A673 (cell line): Measurements from ENCODE around the gene TMEM130. TPM values are rescaled to one million over a fixed set of nuclear protein-coding genes. Genes with fewer than 3 reads are reported as not detected.

Source experiments
- BruUV-seq: library from RNA; stranded (reverse); fragments of 400-500 nt; replicated peaks from 2 replicates; lab custom pipeline; 2021; lab: Mats Ljungman, UMichigan
- CTCF ChIA-PET: fragments of 300-600 bp; sonication (Branson Sonifier 250); formaldehyde crosslinking; loops from one replicate; lab custom pipeline; 2022; ENCODE audit warnings: antibody characterized with exemption; lab: Charles Lee
- POLR2A ChIA-PET: fragments of 300-600 bp; sonication (Branson Sonifier 250); formaldehyde crosslinking; loops from one replicate; lab custom pipeline; 2022; ENCODE audit warnings: antibody characterized with exemption; ENCODE audit not compliant: low non-redundant PET; lab: Charles Lee
- DNase-seq: peaks from one replicate; pipeline ENCODE4 v3.0.0-alpha.2; 2015; ENCODE audit warnings: low spot score
- H3K27ac ChIP-seq: fragments of 200-600 bp; sonication (generic); 2 replicates; pipeline ENCODE4 v1.5.1; 2016; ENCODE audit warnings: mixed run types, low read depth, mild to moderate bottlenecking, mixed read lengths, antibody characterized with exemption, low read length; ENCODE audit not compliant: poor library complexity, severe bottlenecking
- H3K27me3 ChIP-seq: fragments of 200-600 bp; sonication (generic); replicated peaks from 2 replicates; pipeline ENCODE4 v1.6.1; 2017; ENCODE audit warnings: mixed run types, low read depth, mild to moderate bottlenecking, mixed read lengths, antibody characterized with exemption, low read length; ENCODE audit not compliant: insufficient read depth, poor library complexity
- H3K36me3 ChIP-seq: fragments of 200-600 bp; sonication (generic); 2 replicates; pipeline ENCODE4 v1.6.1; 2016; ENCODE audit warnings: mixed run types, mild to moderate bottlenecking, mixed read lengths, antibody characterized with exemption, low read length; ENCODE audit not compliant: insufficient read depth, poor library complexity, severe bottlenecking
- H3K4me1 ChIP-seq: fragments of 200-600 bp; sonication (generic); 2 replicates; pipeline ENCODE4 v1.6.1; 2017; ENCODE audit warnings: mixed run types, mild to moderate bottlenecking, mixed read lengths, antibody characterized with exemption, low read length; ENCODE audit not compliant: insufficient read depth, poor library complexity, severe bottlenecking
- H3K4me3 ChIP-seq: fragments of 200-600 bp; sonication (generic); 2 replicates; pipeline ENCODE4 v1.5.1; 2016; ENCODE audit warnings: low read depth, mixed run types, mild to moderate bottlenecking, mixed read lengths, low read length; ENCODE audit not compliant: poor library complexity, severe bottlenecking
- H3K9me3 ChIP-seq: fragments of 200-600 bp; sonication (generic); 2 replicates; pipeline ENCODE4 v1.6.1; 2016; ENCODE audit warnings: mixed run types, low read depth, mild to moderate bottlenecking, mixed read lengths, antibody characterized with exemption, low read length; ENCODE audit not compliant: poor library complexity, severe bottlenecking
- EZH2 ChIP-seq: fragments of 200-600 bp; sonication (generic); IDR thresholded peaks from 2 replicates; pipeline ENCODE4 v1.6.1; 2017; ENCODE audit warnings: borderline replicate concordance, low read depth, mild to moderate bottlenecking, mixed read lengths, antibody characterized with exemption, low read length; ENCODE audit not compliant: poor library complexity, severe bottlenecking
- intact Hi-C: fragments of 100-400 bp; cut with micrococcal nuclease; formaldehyde crosslinking; loops from one replicate; pipeline ENCODE4 v1.10.0; 2022; ENCODE audit not compliant: unreplicated experiment
- total RNA-seq: library from RNA; stranded (reverse); gene quantifications from 2 replicates; pipeline ENCODE4 v1.2.3, GENCODE V29; 2021
- TF ChIP-seq, protein P1 (sequence below): fragments of 300-800, 200-600 bp; sonication (generic); conservative IDR thresholded peaks from 2 replicates; pipeline ENCODE4 v1.5.1; 2017; ENCODE audit warnings: low read depth, mild to moderate bottlenecking, antibody characterized with exemption, low read length, moderate library complexity, mixed read lengths

TMEM130 gene
- total RNA-seq, 1 experiment from 2014 or later, result not detected

DNA sequence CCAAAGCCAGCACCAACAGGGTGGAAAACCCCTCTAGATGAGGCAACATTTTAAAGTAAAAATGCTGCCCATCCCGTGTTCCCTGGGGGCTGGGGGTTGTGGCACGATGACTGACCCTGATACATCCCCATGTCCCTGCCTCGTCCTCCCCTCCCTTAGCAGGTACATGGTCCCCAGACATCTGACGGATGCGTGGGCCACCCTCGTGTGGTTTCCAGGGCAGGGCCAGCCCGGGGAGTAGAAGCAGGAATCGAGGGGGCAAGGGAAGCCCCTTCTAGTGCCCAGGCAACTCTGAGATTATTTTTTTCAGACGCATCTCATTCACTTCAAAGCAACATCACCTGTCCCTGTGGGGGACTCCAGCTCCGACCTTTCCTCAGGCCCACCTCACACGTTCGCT, 3.5 kb downstream of the TMEM130 start:
- no peak for TF ChIP-seq EZH2
- TF ChIP-seq, protein P1, sequence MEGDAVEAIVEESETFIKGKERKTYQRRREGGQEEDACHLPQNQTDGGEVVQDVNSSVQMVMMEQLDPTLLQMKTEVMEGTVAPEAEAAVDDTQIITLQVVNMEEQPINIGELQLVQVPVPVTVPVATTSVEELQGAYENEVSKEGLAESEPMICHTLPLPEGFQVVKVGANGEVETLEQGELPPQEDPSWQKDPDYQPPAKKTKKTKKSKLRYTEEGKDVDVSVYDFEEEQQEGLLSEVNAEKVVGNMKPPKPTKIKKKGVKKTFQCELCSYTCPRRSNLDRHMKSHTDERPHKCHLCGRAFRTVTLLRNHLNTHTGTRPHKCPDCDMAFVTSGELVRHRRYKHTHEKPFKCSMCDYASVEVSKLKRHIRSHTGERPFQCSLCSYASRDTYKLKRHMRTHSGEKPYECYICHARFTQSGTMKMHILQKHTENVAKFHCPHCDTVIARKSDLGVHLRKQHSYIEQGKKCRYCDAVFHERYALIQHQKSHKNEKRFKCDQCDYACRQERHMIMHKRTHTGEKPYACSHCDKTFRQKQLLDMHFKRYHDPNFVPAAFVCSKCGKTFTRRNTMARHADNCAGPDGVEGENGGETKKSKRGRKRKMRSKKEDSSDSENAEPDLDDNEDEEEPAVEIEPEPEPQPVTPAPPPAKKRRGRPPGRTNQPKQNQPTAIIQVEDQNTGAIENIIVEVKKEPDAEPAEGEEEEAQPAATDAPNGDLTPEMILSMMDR, result no peak
- H3K27me3 ChIP-seq, result peaks cover 16% of the 10 kb centered on the region
- H3K4me3 ChIP-seq, result no peak overlapping the region
- intact Hi-C loops, result no loop called here
- H3K4me1 ChIP-seq, result no peaks in the 10 kb centered on the region
- H3K9me3 ChIP-seq, result no peaks in the 10 kb centered on the region
- POLR2A ChIA-PET, result no interaction called here
- BruUV-seq, result no TSS peak
- no peak overlapping the region for H3K27ac ChIP-seq
- H3K36me3 ChIP-seq, result no peaks in the 10 kb centered on the region
- DNase-seq, result no peak
- CTCF ChIA-PET, result interaction anchor here (0.6 kb wide), 1 partner anchor 12 kb away, joined by 5 read pairs; the partner anchor contains the start of gene TRRAP

GRCh38 chr7:98864731-98865453, 4.9 kb downstream of the TMEM130 start:
- Histone ChIP-seq H3K27ac (no peak overlapping the region), H3K9me3 (no peaks in the 10 kb centered on the region), H3K4me1 (no peaks in the 10 kb centered on the region), H3K27me3 (peaks cover 16% of the 10 kb centered on the region), H3K36me3 (no peaks in the 10 kb centered on the region), H3K4me3 (no peak overlapping the region)
- DNase-seq, result no peak
- intact Hi-C loops, result no loop called here
- BruUV-seq, result no TSS peak
- ChIA-PET POLR2A (no interaction called here), CTCF (no interaction called here)
- no peak for TF ChIP-seq EZH2
- TF ChIP-seq, protein P1, result no peak

DNA sequence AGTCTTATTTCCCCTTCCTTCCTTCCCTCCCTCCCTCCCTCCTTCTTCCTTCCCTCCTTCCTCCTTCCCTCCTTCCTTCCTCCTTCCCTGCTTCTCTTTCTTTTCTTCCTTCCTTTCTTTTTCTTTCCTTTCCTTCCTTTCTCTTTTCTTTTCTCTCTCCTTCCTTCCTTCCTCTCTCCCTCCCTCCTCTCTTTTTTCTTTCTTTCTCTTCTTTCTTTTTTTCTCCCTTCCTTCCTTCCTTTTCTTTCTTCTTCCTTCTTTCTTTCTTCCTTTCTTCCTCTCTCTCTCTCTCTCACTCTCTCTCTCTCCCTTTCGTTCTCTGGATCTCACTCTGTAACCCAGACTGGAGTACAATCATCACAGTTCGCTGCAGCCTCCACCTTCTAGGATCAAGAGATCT, 6.2 kb downstream of the TMEM130 start:
- TF ChIP-seq, protein P1, result no peak
- no peak for TF ChIP-seq EZH2
- no TSS peak for BruUV-seq
- Histone ChIP-seq H3K27me3 (peaks cover 5% of the 10 kb centered on the region), H3K4me3 (no peak overlapping the region), H3K4me1 (no peaks in the 10 kb centered on the region), H3K9me3 (no peaks in the 10 kb centered on the region), H3K36me3 (no peaks in the 10 kb centered on the region), H3K27ac (no peak overlapping the region)
- DNase-seq, result no peak
- CTCF ChIA-PET, result no interaction called here
- POLR2A ChIA-PET, result no interaction called here
- intact Hi-C loops, result no loop called here
